HL-60 (cell line): ENCODE data around the gene ZNF652.

Experiments
- CTCF ChIP-seq: IDR thresholded peaks from one replicate; pipeline ENCODE4 v1.5.1; 2011; ENCODE audit warnings: low read length, control low read depth, inconsistent platforms; ENCODE audit not compliant: insufficient read depth
- POLR2AphosphoS5 ChIP-seq: IDR thresholded peaks from 2 replicates; pipeline ENCODE4 v1.6.1; 2012; ENCODE audit warnings: low read depth
- REST ChIP-seq: IDR thresholded peaks from 2 replicates; pipeline ENCODE4 v1.6.1; 2012; ENCODE audit warnings: low read depth; ENCODE audit not compliant: insufficient replicate concordance

GRCh38 chr17:49338883-49339282 lies 23.2 kb downstream of the ZNF652 start:
- TF ChIP-seq CTCF (no peak), REST (no peak), POLR2AphosphoS5 (no peak)
